HG03378 (cell line): ENCODE data around the gene UMAD1.

Experiments used
- ATAC-seq: cut with Tn5 transposase; IDR thresholded peaks from one replicate; pipeline ENCODE4 v1.9.1; 2021; ENCODE audit warnings: mild to moderate bottlenecking, moderate library complexity; ENCODE audit not compliant: unreplicated experiment

UMAD1 gene

DNA sequence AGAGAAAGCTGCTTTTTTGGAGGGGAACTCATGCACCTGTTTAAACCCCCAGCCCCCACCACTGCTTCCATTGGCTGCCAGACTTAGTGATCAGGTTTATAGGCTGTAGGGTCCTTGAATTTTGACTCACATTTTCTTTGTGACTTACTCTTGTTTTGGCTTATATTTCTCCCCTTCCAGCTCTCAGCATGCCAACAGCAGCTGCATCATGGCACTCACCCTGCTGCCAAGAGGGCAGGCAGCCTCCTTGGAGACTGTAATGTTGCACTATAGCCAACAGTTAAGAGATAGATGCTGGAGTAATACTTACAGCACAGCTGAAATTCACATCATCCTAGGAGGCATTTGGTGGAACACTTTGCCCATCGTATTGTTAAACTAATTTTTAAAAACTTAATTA is 230.0 kb downstream of the UMAD1 start:
- no peak for ATAC-seq

GRCh38 chr7:7876419-7876818 is 235.9 kb downstream of the UMAD1 start:
- no peak for ATAC-seq

DNA sequence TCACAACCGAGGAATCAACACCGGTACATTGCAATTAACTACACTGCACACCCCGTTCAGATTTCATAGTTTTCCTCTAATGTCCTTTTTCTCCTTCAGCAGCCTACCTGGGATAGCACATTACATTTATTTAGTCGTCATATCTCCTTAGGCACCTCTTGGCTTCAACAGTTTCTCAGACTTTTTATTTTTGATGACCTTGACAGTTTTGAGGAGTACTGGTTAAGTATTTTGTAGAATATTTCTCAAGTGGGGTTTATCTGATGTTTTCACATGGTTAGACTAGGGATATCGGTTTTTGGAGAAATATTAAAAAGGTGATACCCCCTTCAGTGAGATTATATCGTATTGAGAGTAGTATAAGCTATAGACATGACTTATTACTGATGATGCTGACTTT is 241.0 kb downstream of the UMAD1 start:
- no peak for ATAC-seq

DNA sequence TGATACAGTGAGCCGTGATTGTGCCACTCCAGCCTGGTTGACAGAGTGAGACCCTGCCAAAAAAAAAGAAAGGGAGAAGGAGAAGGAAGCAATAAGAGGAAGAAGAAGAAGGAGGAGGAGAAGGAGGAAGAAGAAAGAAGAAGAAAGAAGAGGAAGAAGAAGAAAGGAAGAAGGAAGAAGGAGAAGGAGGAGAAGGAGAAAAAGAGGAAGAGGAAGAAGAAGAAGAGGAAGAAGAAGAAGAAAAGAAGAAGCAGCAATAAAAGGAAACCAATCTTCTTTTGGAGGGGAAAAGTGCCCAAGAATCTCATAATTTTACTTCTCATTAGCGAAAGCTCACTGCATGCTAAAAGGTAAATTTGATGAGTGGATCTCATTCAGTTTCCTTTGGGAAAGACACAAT is 242.3 kb downstream of the UMAD1 start:
- no peak for ATAC-seq

GRCh38 chr7:7883394-7883793 is 242.8 kb downstream of the UMAD1 start:
- ATAC-seq = no peak

GRCh38 chr7:7884855-7885254 is 244.3 kb downstream of the UMAD1 start:
- ATAC-seq = no peak

DNA sequence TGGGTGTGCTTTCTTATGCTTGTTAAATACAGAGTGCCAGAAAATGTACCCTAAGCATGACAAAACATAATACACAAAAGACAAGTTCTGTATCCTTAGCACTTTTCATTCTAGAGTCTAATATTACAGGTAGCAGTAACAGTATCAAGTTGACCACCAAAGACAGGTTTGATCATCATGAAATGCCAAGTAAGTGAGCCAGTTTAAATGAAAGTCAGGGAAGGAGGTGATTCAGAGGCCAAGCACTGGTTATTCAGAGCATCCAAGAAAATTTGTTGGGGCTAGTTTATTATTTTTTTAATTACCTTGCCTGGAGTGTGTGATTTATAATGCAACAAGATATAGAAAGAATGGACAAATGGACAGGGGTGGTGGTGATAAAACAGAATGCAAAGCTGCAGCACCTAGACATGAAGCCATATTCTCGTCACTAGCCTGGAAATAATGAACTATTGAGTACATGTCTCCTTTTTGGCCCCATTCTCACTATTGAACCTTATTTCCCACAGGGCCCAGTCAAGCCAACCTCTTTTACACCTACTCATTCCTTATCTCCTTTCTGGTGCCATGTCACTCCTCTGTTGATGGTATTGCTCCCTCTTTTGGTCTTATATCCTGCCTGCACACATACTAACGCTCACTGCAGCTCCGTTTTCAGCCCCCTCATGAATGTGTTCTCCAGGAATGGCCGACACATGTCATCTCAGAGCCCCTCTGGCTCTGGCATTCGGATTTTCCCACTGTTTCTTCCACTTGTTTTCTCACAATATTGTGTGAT is 249.4 kb downstream of the UMAD1 start:
- no peak for ATAC-seq

- no peak for ATAC-seq
Measured at GRCh38 chr7:7895004-7895650, 254.6 kb downstream of the UMAD1 start.

- ATAC-seq = no peak
Measured at GRCh38 chr7:7895754-7896153, 255.2 kb downstream of the UMAD1 start.

- ATAC-seq = no peak
Measured at GRCh38 chr7:7897509-7897908, 257.0 kb downstream of the UMAD1 start.

DNA sequence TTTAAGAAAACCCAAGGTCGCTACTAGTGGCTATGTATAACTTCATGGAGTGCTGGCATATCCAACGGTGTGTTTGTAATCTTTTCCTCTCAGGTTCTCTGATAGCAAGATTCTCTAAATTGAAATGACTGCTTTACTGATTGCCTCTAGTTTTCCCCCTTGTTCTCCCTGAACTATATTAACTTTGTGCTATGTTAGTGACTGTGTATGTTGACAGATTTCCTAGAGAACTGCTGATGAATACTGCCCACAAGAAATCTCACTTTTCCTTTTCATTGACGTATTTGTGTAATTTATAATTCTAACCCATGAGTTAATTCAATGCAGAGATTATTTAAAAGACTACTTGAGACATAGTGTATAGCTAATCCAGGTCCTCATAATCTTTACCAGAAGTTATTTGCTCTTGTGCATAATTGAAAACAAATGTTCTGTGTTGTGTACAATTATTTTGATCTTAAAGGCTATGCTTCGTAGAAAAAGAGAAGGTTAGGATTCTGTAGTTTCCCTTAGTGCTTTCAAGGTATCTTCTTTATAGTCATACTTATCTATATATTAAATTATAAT is 257.5 kb downstream of the UMAD1 start:
- ATAC-seq = no peak

DNA sequence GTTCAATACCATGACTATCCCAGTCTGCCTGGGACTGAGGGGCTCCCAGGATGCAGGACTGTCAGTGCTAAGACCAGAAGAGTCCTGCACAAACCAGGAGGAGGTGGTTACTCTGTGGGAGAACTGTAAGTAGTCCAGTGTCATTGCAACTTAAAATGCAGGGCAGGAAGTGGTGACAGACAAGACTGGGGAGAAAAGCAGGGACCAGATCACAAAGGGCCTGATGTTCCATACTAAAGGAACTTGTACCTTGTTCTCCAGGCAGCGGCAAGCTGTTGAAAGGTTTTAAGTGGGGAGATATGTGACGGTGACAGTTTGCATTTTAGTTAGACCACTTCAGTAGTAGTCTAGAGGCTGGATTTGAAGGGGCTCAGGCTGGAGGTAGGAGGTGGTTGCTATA is 262.3 kb downstream of the UMAD1 start:
- no peak for ATAC-seq

GRCh38 chr7:7907306-7907705 is 266.8 kb downstream of the UMAD1 start:
- no peak for ATAC-seq

DNA sequence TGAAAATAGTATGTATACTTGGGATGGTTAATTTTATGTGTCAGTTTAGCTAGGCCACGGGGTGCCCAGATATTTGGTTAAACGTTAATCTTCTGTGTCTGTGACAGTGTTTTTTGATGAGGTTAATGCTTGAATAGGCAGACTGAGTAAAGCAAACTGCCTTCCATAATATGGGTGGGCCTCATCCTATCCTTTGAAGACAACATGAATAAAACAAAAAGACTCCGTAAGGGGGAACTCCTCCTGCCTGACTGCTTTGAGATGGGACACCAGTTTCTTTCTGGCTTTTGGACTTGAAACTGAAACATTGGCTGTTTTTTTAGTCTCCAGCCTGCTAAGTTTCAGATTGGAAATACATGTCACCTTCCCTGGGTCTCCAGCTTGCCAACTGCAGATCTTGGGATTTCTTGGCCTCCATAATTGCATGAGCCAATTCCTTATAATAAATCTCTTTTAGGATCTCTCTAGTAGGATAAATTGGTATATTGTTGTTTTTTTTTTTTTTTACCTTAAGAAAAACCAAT is 268.1 kb downstream of the UMAD1 start:
- no peak for ATAC-seq

- ATAC-seq = no peak
Measured at GRCh38 chr7:7909376-7909775, 268.8 kb downstream of the UMAD1 start.

GRCh38 chr7:7911369-7912123 is 271.0 kb downstream of the UMAD1 start:
- no peak for ATAC-seq

DNA sequence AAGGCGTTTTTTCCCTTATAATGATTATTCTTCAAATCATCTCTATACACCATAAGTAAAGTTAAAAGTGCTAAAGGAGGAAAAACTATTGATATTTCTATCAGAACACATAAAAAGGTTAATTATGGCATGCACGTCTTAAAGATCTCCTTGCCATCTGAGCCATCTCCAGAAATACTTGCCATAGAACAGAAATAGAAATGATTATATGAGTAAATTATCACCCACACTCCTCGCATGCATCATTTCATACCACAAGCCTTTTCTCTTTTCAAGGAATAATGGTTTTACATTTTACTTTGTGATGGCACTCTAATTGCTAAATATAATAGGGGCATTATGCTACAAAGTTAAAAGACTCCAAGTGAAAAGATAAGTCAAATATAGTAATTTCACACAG is 272.4 kb downstream of the UMAD1 start:
- ATAC-seq = no peak

- ATAC-seq = no peak
Measured at GRCh38 chr7:7913504-7913903, 273.0 kb downstream of the UMAD1 start.

- ATAC-seq = no peak
Measured at GRCh38 chr7:7914547-7914946, 274.0 kb downstream of the UMAD1 start.

DNA sequence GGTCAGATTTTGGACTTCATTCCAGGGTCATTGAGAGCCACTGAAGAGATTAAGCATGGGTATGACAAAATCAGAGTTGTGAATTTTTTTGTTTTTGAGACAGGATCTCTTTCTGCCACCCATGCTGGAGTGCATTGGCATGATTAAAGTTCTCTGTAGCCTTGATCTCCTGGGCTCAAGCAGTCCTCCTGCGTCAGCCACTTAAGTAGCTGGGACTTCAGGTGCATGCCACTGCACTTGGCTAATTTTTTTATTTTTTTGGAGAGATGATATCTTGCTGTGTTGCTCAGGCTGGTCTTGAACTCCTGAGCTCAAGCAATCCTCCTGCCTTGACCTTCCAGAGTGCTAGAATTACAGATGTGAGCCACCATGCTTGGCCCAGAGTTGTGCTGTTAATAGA is 275.5 kb downstream of the UMAD1 start:
- ATAC-seq = no peak

DNA sequence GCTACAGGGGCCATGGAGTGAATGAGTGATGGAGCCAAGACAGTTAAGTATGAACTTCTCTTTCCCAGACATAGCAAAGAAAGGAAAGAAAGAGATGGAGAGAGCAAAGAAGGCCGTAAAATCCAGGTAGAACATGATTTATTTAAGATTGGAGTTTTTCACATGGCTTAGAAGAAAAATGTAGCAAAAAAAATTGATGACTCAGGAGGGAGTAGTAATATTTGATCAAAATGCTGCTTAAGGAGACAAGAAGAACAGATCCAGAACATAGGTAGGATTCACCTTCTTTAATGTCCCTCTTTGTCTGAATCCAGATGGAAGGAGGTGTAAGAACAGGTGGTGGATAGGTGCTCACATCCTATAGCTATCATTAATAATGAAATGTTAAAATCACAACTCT is 277.0 kb downstream of the UMAD1 start:
- ATAC-seq = no peak
